ENCODE measurements around the gene TEX264. TPM values are rescaled to one million over a fixed set of nuclear protein-coding genes. Genes with fewer than 3 reads are reported as not detected.

Gene TEX264
- polyA plus RNA-seq, 1 donor (not counting 4 experiments of a cell fraction or from before 2014, with no cell fraction given) = 35.8 TPM

- Histone ChIP-seq H3K9me3 (ENCODE audit: control insufficient read depth, low read depth, low read length) (no peaks in the 10 kb centered on the region), H3K27ac (ENCODE audit: control insufficient read depth, insufficient read depth, low read length) (no peak overlapping the region), H4K20me1 (ENCODE audit: control insufficient read depth, extremely low read depth, insufficient read depth, low read length) (no peaks in the 10 kb centered on the region), H2AFZ (ENCODE audit: control insufficient read depth, low read length) (no peak overlapping the region), H3K4me1 (ENCODE audit: control insufficient read depth, extremely low read depth, insufficient read depth, low read length) (no peaks in the 10 kb centered on the region), H3K79me2 (ENCODE audit: control insufficient read depth, insufficient read depth, low read length) (no peaks in the 10 kb centered on the region), H3K9ac (ENCODE audit: control insufficient read depth, extremely low read depth, insufficient read depth, low read length) (no peak overlapping the region), H3K27me3 (ENCODE audit: control insufficient read depth, extremely low read depth, insufficient read depth, low read length) (no peaks in the 10 kb centered on the region), H3K4me2 (ENCODE audit: control insufficient read depth, extremely low read depth, insufficient read depth, low read depth, low read length) (no peak overlapping the region), H3K36me3 (ENCODE audit: control insufficient read depth in 2 of 2, extremely low read depth in 1 of 2, insufficient read depth in 2 of 2, low read length in 2 of 2) (peaks cover 9 to 12% of the 10 kb centered on the region in 2 experiments), H3K4me3 (ENCODE audit: control insufficient read depth in 2 of 3, extremely low read depth in 1 of 3, insufficient read depth in 2 of 3, low read depth in 1 of 3, low read length in 3 of 3) (no peak overlapping the region), H3K9me1 (ENCODE audit: control insufficient read depth, extremely low read depth, insufficient read depth, low read length) (no peaks in the 10 kb centered on the region)
- no peak for DNase-seq (ENCODE audit: low read depth, low spot score)
- FAIRE-seq = no peak
- TF ChIP-seq CTCF (optimal IDR thresholded peaks at IDR 0.05 in 1 of 3, IDR thresholded peaks at IDR 0.05 in 1 of 3, conservative IDR thresholded peaks at IDR 0.05 in 1 of 3; ENCODE audit: extremely low read depth in 1 of 3, insufficient read depth in 2 of 3, low read length in 3 of 3) (no peak), EZH2 (IDR thresholded peaks at IDR 0.05; ENCODE audit: low read length) (no peak)
- dilution Hi-C loops (cut with MboI; ENCODE audit: extremely low pct_ligation_motif_present, low sequenced_read_pairs) = no loop called here
These were observed 13.8 kb upstream of the TEX264 start for GRCh38 chr3:51657234-51657633.

- Histone ChIP-seq H3K36me3 (ENCODE audit: control insufficient read depth in 2 of 2, extremely low read depth in 1 of 2, insufficient read depth in 2 of 2, low read length in 2 of 2) (peaks cover 18 to 20% of the 10 kb centered on the region in 2 experiments), H3K27me3 (ENCODE audit: control insufficient read depth, extremely low read depth, insufficient read depth, low read length) (no peaks in the 10 kb centered on the region), H3K9me1 (ENCODE audit: control insufficient read depth, extremely low read depth, insufficient read depth, low read length) (no peaks in the 10 kb centered on the region)
These were observed 11.1 kb upstream of the TEX264 start for GRCh38 chr3:51659942-51660341.

More at GRCh38 chr3:51659942-51660341, 11.1 kb upstream of the TEX264 start:
- Histone ChIP-seq H3K79me2 (ENCODE audit: control insufficient read depth, insufficient read depth, low read length) (no peaks in the 10 kb centered on the region), H3K4me2 (ENCODE audit: control insufficient read depth, extremely low read depth, insufficient read depth, low read depth, low read length) (no peak overlapping the region), H3K9me3 (ENCODE audit: control insufficient read depth, low read depth, low read length) (no peaks in the 10 kb centered on the region), H3K27ac (ENCODE audit: control insufficient read depth, insufficient read depth, low read length) (no peak overlapping the region), H4K20me1 (ENCODE audit: control insufficient read depth, extremely low read depth, insufficient read depth, low read length) (no peaks in the 10 kb centered on the region), H3K9ac (ENCODE audit: control insufficient read depth, extremely low read depth, insufficient read depth, low read length) (no peak overlapping the region), H2AFZ (ENCODE audit: control insufficient read depth, low read length) (no peak overlapping the region), H3K4me1 (ENCODE audit: control insufficient read depth, extremely low read depth, insufficient read depth, low read length) (no peaks in the 10 kb centered on the region), H3K4me3 (ENCODE audit: control insufficient read depth in 2 of 3, extremely low read depth in 1 of 3, insufficient read depth in 2 of 3, low read depth in 1 of 3, low read length in 3 of 3) (no peak overlapping the region)
- FAIRE-seq (no peak), DNase-seq (ENCODE audit: low read depth, low spot score) (no peak)
- dilution Hi-C loops (cut with MboI; ENCODE audit: extremely low pct_ligation_motif_present, low sequenced_read_pairs) = no loop called here
- TF ChIP-seq EZH2 (IDR thresholded peaks at IDR 0.05; ENCODE audit: low read length) = no peak
- TF ChIP-seq CTCF (optimal IDR thresholded peaks at IDR 0.05 in 1 of 3, IDR thresholded peaks at IDR 0.05 in 1 of 3, conservative IDR thresholded peaks at IDR 0.05 in 1 of 3; ENCODE audit: extremely low read depth in 1 of 3, insufficient read depth in 2 of 3, low read length in 3 of 3) = no peak

Measured in keratinocyte (primary cell).